GM23248 (cell line): ENCODE measurements around the gene GOLPH3. TPM values are rescaled to one million over a fixed set of nuclear protein-coding genes. Genes with fewer than 3 reads are reported as not detected.

Experiments
- DNase-seq: peaks from one replicate; pipeline ENCODE4 v3.0.0-alpha.2; 2015
- H2AFZ ChIP-seq: fragments of 200-600 bp; sonication (generic); 2 replicates; pipeline ENCODE4 v1.6.1; 2016; ENCODE audit warnings: antibody characterized with exemption
- H3F3A ChIP-seq: fragments of 200-600 bp; sonication (generic); 2 replicates; pipeline ENCODE4 v1.6.1; 2016; ENCODE audit warnings: mild to moderate bottlenecking, antibody characterized with exemption, mixed run types; ENCODE audit not compliant: insufficient read depth
- H3K27ac ChIP-seq: fragments of 200-600 bp; sonication (generic); 2 replicates; pipeline ENCODE4 v1.5.1; 2016; ENCODE audit warnings: mild to moderate bottlenecking
- H3K27me3 ChIP-seq: fragments of 200-600 bp; sonication (generic); replicated peaks from 2 replicates; pipeline ENCODE4 v1.6.1; 2016; ENCODE audit warnings: mild to moderate bottlenecking; ENCODE audit not compliant: insufficient read depth
- H3K36me3 ChIP-seq: fragments of 200-600 bp; sonication (generic); 2 replicates; pipeline ENCODE4 v1.6.1; 2016; ENCODE audit warnings: low read depth, mild to moderate bottlenecking
- H3K4me1 ChIP-seq: fragments of 200-600 bp; sonication (generic); 2 replicates; pipeline ENCODE4 v1.6.1; 2016; ENCODE audit warnings: mild to moderate bottlenecking; ENCODE audit not compliant: insufficient read depth
- H3K4me2 ChIP-seq: fragments of 200-600 bp; sonication (generic); one replicate; pipeline ENCODE4 v1.6.1; 2016; ENCODE audit warnings: mild to moderate bottlenecking; ENCODE audit not compliant: unreplicated experiment
- H3K4me3 ChIP-seq: fragments of 200-600 bp; sonication (generic); 2 replicates; pipeline ENCODE4 v1.5.1; 2016; ENCODE audit warnings: mild to moderate bottlenecking
- H3K79me2 ChIP-seq: fragments of 200-600 bp; sonication (generic); 2 replicates; pipeline ENCODE4 v1.6.1; 2016; ENCODE audit warnings: mild to moderate bottlenecking; ENCODE audit not compliant: insufficient read depth
- H3K9ac ChIP-seq: fragments of 200-600 bp; sonication (generic); 2 replicates; pipeline ENCODE4 v1.6.1; 2016; ENCODE audit warnings: mild to moderate bottlenecking
- H3K9me2 ChIP-seq: fragments of 200-600 bp; sonication (generic); 2 replicates; pipeline ENCODE4 v1.6.1; 2016; ENCODE audit warnings: mixed run types, mild to moderate bottlenecking, moderate library complexity; ENCODE audit not compliant: insufficient read depth
- H3K9me3 ChIP-seq: fragments of 200-600 bp; sonication (generic); one replicate; pipeline ENCODE4 v1.6.1; 2017; ENCODE audit warnings: low read depth
- H4K20me1 ChIP-seq: fragments of 200-600 bp; sonication (generic); 2 replicates; pipeline ENCODE4 v1.6.0; 2016; ENCODE audit not compliant: insufficient read depth
- EZH2 ChIP-seq: fragments of 200-600 bp; sonication (generic); IDR thresholded peaks from 2 replicates; pipeline ENCODE4 v1.6.1; 2018; ENCODE audit warnings: antibody characterized with exemption, mild to moderate bottlenecking; ENCODE audit not compliant: insufficient read depth, poor library complexity, severe bottlenecking
- EZH2phosphoT487 ChIP-seq: fragments of 200-600 bp; sonication (generic); IDR thresholded peaks from 2 replicates; pipeline ENCODE4 v1.6.1; 2018; ENCODE audit warnings: antibody characterized with exemption, moderate library complexity, mild to moderate bottlenecking, low read depth; ENCODE audit not compliant: insufficient read depth
- WGBS, 2 experiments: methylation state at CpG; one replicate each; pipeline ENCODE4 v1.1.6; 2015 to 2017; ENCODE audit warnings: low lambda C conversion rate in 2 of 2, low coverage in 1 of 2; ENCODE audit errors: missing lambda C conversion rate in 2 of 2; 5-methylcytosine and 5-hydroxymethylcytosine counted together
- in situ Hi-C: fragments of 300-500 bp; cut with MboI; formaldehyde crosslinking; loops from 2 replicates; pipeline ENCODE4 v1.15.0; 2020
- polyA plus RNA-seq: library from polyadenylated mRNA; unstranded; fragments of >200 nt; fragmentation: Nextera tagmentation; extraction: Ambion mirVana; gene quantifications from 2 replicates; pipeline ENCODE4 v1.2.1, GENCODE V29; 2016
- total RNA-seq: library from RNA; depleted of rRNA; stranded (reverse); fragments of >200 nt; shearing (Covaris generic); gene quantifications from 2 replicates; pipeline ENCODE4 v1.2.3, GENCODE V29; 2014

Gene GOLPH3
- total and polyA plus RNA-seq, 2 experiments from 2014 or later = 102 to 120 TPM

- in situ Hi-C loops = loop anchor here (5.0 to 10.0 kb wide), 2 partner anchors 271 to 518 kb away; no protein-coding TSS in a partner anchor
- peak; percentile 86 for DNase-seq
- WGBS, 2 experiments = 63 to 65% methylated on average over 18 to 20 of the region's 20 CpGs
- Histone ChIP-seq H3F3A (peaks cover 13% of the 10 kb centered on the region; the same call in 1 of the 2 replicates), H3K4me1 (no peaks in the 10 kb centered on the region), H3K27ac (no peak overlapping the region), H3K4me2 (no peak overlapping the region), H4K20me1 (no peaks in the 10 kb centered on the region), H3K36me3 (peaks cover under 1% of the 10 kb centered on the region; the same call in 1 of the 2 replicates), H3K27me3 (no peaks in the 10 kb centered on the region), H3K9me3 (no peaks in the 10 kb centered on the region), H3K4me3 (no peak overlapping the region), H2AFZ (no peak overlapping the region), H3K9me2 (no peaks in the 10 kb centered on the region), H3K79me2 (no peaks in the 10 kb centered on the region), H3K9ac (no peak overlapping the region)
- TF ChIP-seq EZH2phosphoT487 = no peak
- no peak for TF ChIP-seq EZH2
These were observed 80.9 kb downstream of the GOLPH3 start for GRCh38 chr5:32092938-32093812.

- no peaks in the 10 kb centered on the region for H3K9me3 ChIP-seq
- H3K27ac ChIP-seq = no peak overlapping the region
- no peaks in the 10 kb centered on the region for H3K4me1 ChIP-seq
- in situ Hi-C loops = loop anchor here (5.0 to 10.0 kb wide), 2 partner anchors 268 to 516 kb away; no protein-coding TSS in a partner anchor
- H4K20me1 ChIP-seq = no peaks in the 10 kb centered on the region
- H2AFZ ChIP-seq = no peak overlapping the region
- no peak for DNase-seq
- no peaks in the 10 kb centered on the region for H3K9me2 ChIP-seq
- no peaks in the 10 kb centered on the region for H3K79me2 ChIP-seq
- no peaks in the 10 kb centered on the region for H3K27me3 ChIP-seq
- 97% methylated on average over 17 of the region's 17 CpGs for WGBS, 2 experiments
- TF ChIP-seq EZH2phosphoT487 (no peak), EZH2 (no peak)
- H3K36me3 ChIP-seq = no peaks in the 10 kb centered on the region
- 0 out of 2 replicates have a peak, but pooled peaks cover 7% of the 10 kb centered on the region for H3F3A ChIP-seq
- H3K4me3 ChIP-seq = no peak overlapping the region
- H3K9ac ChIP-seq = no peak overlapping the region
- no peak overlapping the region for H3K4me2 ChIP-seq
These were observed 83.4 kb downstream of the GOLPH3 start for GRCh38 chr5:32090755-32091128.

GRCh38 chr5:32090026-32090754 lies 83.9 kb downstream of the GOLPH3 start:
- no peaks in the 10 kb centered on the region for H3K36me3 ChIP-seq
- H3K9me2 ChIP-seq = no peaks in the 10 kb centered on the region
- H3K4me2 ChIP-seq = no peak overlapping the region
- no peaks in the 10 kb centered on the region for H4K20me1 ChIP-seq
- 0 out of 2 replicates have a peak, but pooled peaks cover 7% of the 10 kb centered on the region for H3F3A ChIP-seq
- in situ Hi-C loops = loop anchor here (5.0 to 10.0 kb wide), 2 partner anchors 268 to 515 kb away; no protein-coding TSS in a partner anchor
- no peaks in the 10 kb centered on the region for H3K9me3 ChIP-seq
- no peak overlapping the region for H3K27ac ChIP-seq
- 90 to 95% methylated on average over 24 of the region's 24 CpGs for WGBS, 2 experiments
- no peak overlapping the region for H3K4me3 ChIP-seq
- no peak overlapping the region for H2AFZ ChIP-seq
- no peak for DNase-seq
- no peaks in the 10 kb centered on the region for H3K27me3 ChIP-seq
- no peak overlapping the region for H3K9ac ChIP-seq
- no peaks in the 10 kb centered on the region for H3K4me1 ChIP-seq
- H3K79me2 ChIP-seq = no peaks in the 10 kb centered on the region
- TF ChIP-seq EZH2 = no peak
- no peak for TF ChIP-seq EZH2phosphoT487
